H1 (cell line): ENCODE data around the gene TEX54. TPM values are rescaled to one million over a fixed set of nuclear protein-coding genes. Genes with fewer than 3 reads are reported as not detected.

Experiments
- CTCF ChIA-PET: fragments of 300-600 bp; sonication (Branson Sonifier 250); formaldehyde crosslinking; loops from one replicate; lab custom pipeline; 2021; ENCODE audit not compliant: partially characterized antibody; lab: Charles Lee
- POLR2A ChIA-PET: fragments of 300-600 bp; sonication (Branson Sonifier 250); formaldehyde crosslinking; loops from one replicate; lab custom pipeline; 2021; ENCODE audit warnings: inconsistent platforms; ENCODE audit not compliant: partially characterized antibody; lab: Charles Lee
- DNase-seq, 2 experiments: peaks; one replicate each; pipeline versions ENCODE4 v3.0.0 to v3.0.0-alpha.2; 2010 to 2022; ENCODE audit warnings: low spot score in 2 of 2, low read depth in 1 of 2, mixed read lengths in 1 of 2
- FAIRE-seq: peaks from 2 replicates; lab custom pipeline; 2011; peaks lifted over from hg19 to GRCh38; lab: Jason Lieb, UNC
- H2AFZ ChIP-seq: 2 replicates; pipeline ENCODE4 v1.8.1; 2012; ENCODE audit warnings: low read length, inconsistent platforms
- H2AK5ac ChIP-seq: 2 replicates; pipeline ENCODE4 v1.6.1; 2013; ENCODE audit warnings: low read depth, low read length
- H2BK120ac ChIP-seq: replicated peaks from 2 replicates; pipeline ENCODE3; 2013; ENCODE audit warnings: low read depth, low read length, inconsistent platforms
- H2BK12ac ChIP-seq: 2 replicates; pipeline ENCODE4 v1.6.1; 2013; ENCODE audit warnings: low read depth, low read length
- H2BK15ac ChIP-seq: 2 replicates; pipeline ENCODE4 v1.6.1; 2013; ENCODE audit warnings: low read length
- H2BK20ac ChIP-seq: 2 replicates; pipeline ENCODE4 v1.6.1; 2013; ENCODE audit warnings: low read length
- H2BK5ac ChIP-seq: 2 replicates; pipeline ENCODE4 v1.6.1; 2013; ENCODE audit warnings: low read depth, low read length
- H3K14ac ChIP-seq: 2 replicates; pipeline ENCODE4 v1.6.1; 2013; ENCODE audit warnings: inconsistent platforms; ENCODE audit not compliant: insufficient read length
- H3K18ac ChIP-seq: 2 replicates; pipeline ENCODE4 v1.6.1; 2013; ENCODE audit warnings: low read length; ENCODE audit errors: extremely low read depth
- H3K23ac ChIP-seq: 2 replicates; pipeline ENCODE4 v1.6.1; 2013; ENCODE audit warnings: inconsistent platforms; ENCODE audit not compliant: insufficient read length
- H3K23me2 ChIP-seq: 2 replicates; pipeline ENCODE4 v1.6.1; 2013; ENCODE audit warnings: low read depth, low read length
- H3K27ac ChIP-seq: 2 replicates; pipeline ENCODE4 v1.6.1; 2011; ENCODE audit warnings: low read depth, low read length, inconsistent platforms
- H3K27me3 ChIP-seq, 4 experiments: replicated peaks in 1 of 4; 1 replicate in 1 of 4; 2 replicates in 3 of 4; pipeline versions ENCODE4 v1.6.1 to v1.8.1; 2011 to 2013; ENCODE audit warnings: low read length in 3 of 4, mild to moderate bottlenecking in 3 of 4, inconsistent platforms in 2 of 4, mixed read lengths in 2 of 4, moderate library complexity in 1 of 4; ENCODE audit not compliant: control insufficient read depth in 3 of 4, insufficient read depth in 3 of 4; ENCODE audit errors: extremely low read depth in 1 of 4
- H3K36me3 ChIP-seq, 4 experiments: 2 replicates each; pipeline versions ENCODE4 v1.6.1 to v1.8.1; 2011 to 2013; ENCODE audit warnings: mild to moderate bottlenecking in 4 of 4, low read length in 3 of 4, moderate library complexity in 2 of 4, control low read depth in 1 of 4, inconsistent platforms in 1 of 4; ENCODE audit not compliant: insufficient read depth in 4 of 4, control insufficient read depth in 2 of 4
- H3K4ac ChIP-seq: replicated peaks from 2 replicates; pipeline ENCODE3; 2013; ENCODE audit warnings: low read length, low read depth, mixed read lengths, inconsistent platforms; ENCODE audit not compliant: insufficient read length
- H3K4me1 ChIP-seq, 4 experiments: replicated peaks in 1 of 4; 1 replicate in 1 of 4; 2 replicates in 3 of 4; pipeline versions ENCODE4 v1.6.1 to v1.8.1; 2011 to 2013; ENCODE audit warnings: low read length in 3 of 4, inconsistent platforms in 2 of 4, mixed read lengths in 1 of 4; ENCODE audit not compliant: insufficient read depth in 4 of 4, control insufficient read depth in 3 of 4
- H3K4me2 ChIP-seq, 2 experiments: 2 replicates each; pipeline versions ENCODE4 v1.6.1 to v1.8.1; 2011 to 2013; ENCODE audit warnings: low read depth in 2 of 2, low read length in 2 of 2, control low read depth in 1 of 2, inconsistent platforms in 1 of 2, mild to moderate bottlenecking in 1 of 2; ENCODE audit not compliant: insufficient read depth in 1 of 2
- H3K4me3 ChIP-seq, 4 experiments: fragments of 200-600, 300-600 bp in 1 of 4; sonication (generic), shearing (Covaris generic), sonication (Bioruptor Twin) in 1 of 4; 2 replicates each; pipeline versions ENCODE4 v1.5.1 to v1.8.1; 2011 to 2016; ENCODE audit warnings: low read length in 4 of 4, low read depth in 3 of 4, control low read depth in 2 of 4, inconsistent platforms in 2 of 4, mild to moderate bottlenecking in 2 of 4, mixed read lengths in 1 of 4, moderate library complexity in 1 of 4; ENCODE audit not compliant: insufficient read depth in 2 of 4; ENCODE audit errors: extremely low read depth in 1 of 4
- H3K56ac ChIP-seq: replicated peaks from 2 replicates; pipeline ENCODE3; 2013; ENCODE audit warnings: low read depth, mild to moderate bottlenecking, mixed read lengths, low read length, inconsistent platforms; ENCODE audit not compliant: insufficient read length
- H3K79me1 ChIP-seq: 2 replicates; pipeline ENCODE4 v1.6.1; 2013; ENCODE audit warnings: low read depth, low read length, control low read depth
- H3K79me2 ChIP-seq, 2 experiments: 2 replicates each; pipeline versions ENCODE4 v1.6.1 to v1.8.1; 2012 to 2013; ENCODE audit warnings: low read length in 2 of 2, mild to moderate bottlenecking in 2 of 2, inconsistent platforms in 1 of 2; ENCODE audit not compliant: insufficient read depth in 2 of 2, control insufficient read depth in 1 of 2
- H3K9ac ChIP-seq, 4 experiments: replicated peaks in 1 of 4; 1 replicate in 1 of 4; 2 replicates in 3 of 4; pipeline versions ENCODE4 v1.6.1 to v1.8.1; 2011 to 2013; ENCODE audit warnings: low read depth in 3 of 4, low read length in 3 of 4, control low read depth in 2 of 4, mild to moderate bottlenecking in 2 of 4, moderate library complexity in 2 of 4, inconsistent platforms in 1 of 4; ENCODE audit errors: extremely low read depth in 1 of 4
- H3K9me3 ChIP-seq, 2 experiments: 2 replicates each; pipeline versions ENCODE4 v1.6.1 to v1.8.1; 2012 to 2013; ENCODE audit warnings: mild to moderate bottlenecking in 2 of 2, moderate library complexity in 2 of 2, control low read depth in 1 of 2, inconsistent platforms in 1 of 2, low read depth in 1 of 2, low read length in 1 of 2, mixed read lengths in 1 of 2; ENCODE audit not compliant: insufficient read depth in 2 of 2
- H4K20me1 ChIP-seq, 2 experiments: replicated peaks in 1 of 2; 2 replicates each; pipeline versions ENCODE3 to v1.8.1; 2011 to 2013; ENCODE audit warnings: inconsistent platforms in 2 of 2, low read length in 2 of 2, mild to moderate bottlenecking in 1 of 2; ENCODE audit not compliant: insufficient read depth in 2 of 2, control insufficient read depth in 1 of 2
- H4K5ac ChIP-seq: 2 replicates; pipeline ENCODE4 v1.6.1; 2013; ENCODE audit warnings: low read length, low read depth, mixed read lengths, inconsistent platforms; ENCODE audit not compliant: insufficient read length
- H4K8ac ChIP-seq: 2 replicates; pipeline ENCODE4 v1.8.0; 2013; ENCODE audit warnings: mild to moderate bottlenecking, moderate library complexity, low read length, inconsistent platforms; ENCODE audit not compliant: insufficient read depth; ENCODE audit errors: extremely low read depth
- H4K91ac ChIP-seq: replicated peaks from 2 replicates; pipeline ENCODE3; 2013; ENCODE audit warnings: low read length, mixed read lengths, inconsistent platforms; ENCODE audit not compliant: insufficient read length
- CREB1 ChIP-seq: IDR thresholded peaks from 2 replicates; pipeline ENCODE4 v1.6.1; 2012; ENCODE audit warnings: inconsistent platforms
- EZH2 ChIP-seq: fragments of 200-600 bp; sonication (generic); IDR thresholded peaks from 2 replicates; pipeline ENCODE4 v1.7.1; 2012; ENCODE audit warnings: low read depth, mild to moderate bottlenecking, moderate library complexity, low read length, inconsistent platforms; ENCODE audit not compliant: severe bottlenecking
- HDAC6 ChIP-seq: IDR thresholded peaks from one replicate; pipeline ENCODE4 v1.7.1; 2012; ENCODE audit warnings: low read depth, mild to moderate bottlenecking, inconsistent platforms, low read length, moderate library complexity
- RXRA ChIP-seq: IDR thresholded peaks from 2 replicates; pipeline ENCODE4 v1.6.1; 2011; ENCODE audit warnings: low read depth, mild to moderate bottlenecking, low read length, moderate library complexity; ENCODE audit not compliant: insufficient read depth
- TBP ChIP-seq: IDR thresholded peaks from 2 replicates; pipeline ENCODE4 v1.6.1; 2011; ENCODE audit warnings: low read depth, low read length, improper control_type of control experiment
- WGBS, 2 experiments: shearing (Covaris generic) in 1 of 2; methylation state at CpG; one replicate each; pipeline versions ENCODE4 v1.1.6 to v1.1.7; 2013 to 2015; ENCODE audit warnings: low lambda C conversion rate in 2 of 2, mixed read lengths in 2 of 2, inconsistent platforms in 1 of 2, low coverage in 1 of 2, missing lambda C conversion rate in 1 of 2; ENCODE audit not compliant: insufficient replicate concordance in 2 of 2, insufficient coverage in 1 of 2, insufficient read length in 1 of 2; ENCODE audit errors: extremely low coverage in 1 of 2, missing lambda C conversion rate in 1 of 2; 5-methylcytosine and 5-hydroxymethylcytosine counted together
- polyA plus RNA-seq, 7 experiments: library from polyadenylated mRNA; depleted of rRNA in 3 of 7; stranded (reverse) in 5 of 7; unstranded in 2 of 7; fragments of >200 nt in 5 of 7; fragments of 200-250 nt in 2 of 7; gene quantifications; 1 replicate in 5 of 7; 2 replicates in 1 of 7; 4 replicates in 1 of 7; pipeline versions ENCODE4 v1.2.1 to v1.2.3, GENCODE V29; 2011 to 2013; ENCODE audit warnings: missing spikeins in 2 of 7, mixed read lengths in 2 of 7
- total RNA-seq: library from RNA; stranded (reverse); fragmentation: NEBNext Ultra II Directional; extraction: Animal tissue kit (Norgen Biotek cat#: 25700); gene quantifications from 2 replicates; pipeline ENCODE4 v1.2.1, GENCODE V29; 2021
- TF ChIP-seq, protein P1 (sequence below): IDR thresholded peaks from 2 replicates; pipeline ENCODE4 v1.6.1; 2012; ENCODE audit warnings: low read length, inconsistent platforms

TEX54 gene
- total and polyA plus RNA-seq, 2 of the 8 experiments (the other 6 are each of a cell fraction or from before 2014, with no cell fraction given) = 1.2 TPM; not detected in 1

DNA sequence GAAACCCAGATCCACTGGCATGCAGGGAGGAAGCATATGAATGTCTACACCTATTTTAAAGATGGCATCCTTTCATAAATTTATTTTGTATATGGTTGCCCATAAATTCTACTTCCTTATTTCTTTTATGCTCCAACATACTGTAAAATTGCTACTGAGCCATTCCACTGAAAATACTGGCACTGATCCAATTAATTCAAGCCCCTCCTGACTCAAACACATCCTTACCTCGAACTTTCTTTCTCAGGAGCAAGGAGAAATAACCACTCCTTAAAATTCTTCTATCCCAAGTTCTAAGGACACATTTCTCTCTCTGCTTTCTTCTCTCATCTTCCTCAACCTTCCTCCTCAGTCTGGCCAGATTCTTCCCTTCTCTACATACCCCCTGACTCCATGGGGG lies 21.9 kb downstream of the TEX54 start:
- Histone ChIP-seq H3K14ac (no peak overlapping the region), H3K18ac (no peak overlapping the region), H3K4me3 (no peak overlapping the region), H3K23me2 (no peaks in the 10 kb centered on the region), H2AFZ (no peak overlapping the region), H3K9me3 (no peaks in the 10 kb centered on the region), H2BK15ac (no peak overlapping the region), H3K27me3 (no peaks in the 10 kb centered on the region), H3K56ac (no peak overlapping the region), H4K20me1 (no peaks in the 10 kb centered on the region), H2BK5ac (no peak overlapping the region), H3K4me1 (peaks cover 0 to 2% (median under 1%) of the 10 kb centered on the region in 4 experiments; a peak in 1 of 7 replicates), H3K79me1 (no peaks in the 10 kb centered on the region), H4K91ac (no peak overlapping the region), H3K4me2 (no peak overlapping the region), H3K27ac (no peak overlapping the region), H3K36me3 (peaks cover 0 to 2% (median 0%) of the 10 kb centered on the region in 4 experiments; a peak in 1 of 8 replicates), H3K79me2 (no peaks in the 10 kb centered on the region), H3K9ac (no peak overlapping the region), H4K5ac (no peak overlapping the region), H3K23ac (no peak overlapping the region), H2BK12ac (no peak overlapping the region), H3K4ac (no peak overlapping the region), H2AK5ac (no peak overlapping the region), H2BK120ac (no peak overlapping the region), H4K8ac (no peak overlapping the region), H2BK20ac (no peak overlapping the region)
- TF ChIP-seq TBP = no peak
- TF ChIP-seq HDAC6 = no peak
- no peak for TF ChIP-seq RXRA
- no peak for TF ChIP-seq CREB1
- TF ChIP-seq, protein P1, sequence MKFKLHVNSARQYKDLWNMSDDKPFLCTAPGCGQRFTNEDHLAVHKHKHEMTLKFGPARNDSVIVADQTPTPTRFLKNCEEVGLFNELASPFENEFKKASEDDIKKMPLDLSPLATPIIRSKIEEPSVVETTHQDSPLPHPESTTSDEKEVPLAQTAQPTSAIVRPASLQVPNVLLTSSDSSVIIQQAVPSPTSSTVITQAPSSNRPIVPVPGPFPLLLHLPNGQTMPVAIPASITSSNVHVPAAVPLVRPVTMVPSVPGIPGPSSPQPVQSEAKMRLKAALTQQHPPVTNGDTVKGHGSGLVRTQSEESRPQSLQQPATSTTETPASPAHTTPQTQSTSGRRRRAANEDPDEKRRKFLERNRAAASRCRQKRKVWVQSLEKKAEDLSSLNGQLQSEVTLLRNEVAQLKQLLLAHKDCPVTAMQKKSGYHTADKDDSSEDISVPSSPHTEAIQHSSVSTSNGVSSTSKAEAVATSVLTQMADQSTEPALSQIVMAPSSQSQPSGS = no peak
- TF ChIP-seq EZH2 = no peak
- ChIA-PET CTCF (no interaction called here), POLR2A (interaction anchor here (1.2 to 6.8 kb wide), 5 partner anchors 22 to 155 kb away, joined by 3 to 50 read pairs (median 14); partner anchors contain the start of genes STX5, TEX54 and TMEM179B)
- DNase-seq = no peak
- WGBS, 2 experiments = 95% methylated on average over 1 of the region's 1 CpG; no CpG with 5 or more reads in 1 of the 2 experiments
- no peak for FAIRE-seq
